NT2/D1 (cell line): Measurements from ENCODE around the gene NRXN3.

Experiments used
- SUZ12 ChIP-seq: IDR thresholded peaks from 2 replicates; pipeline ENCODE4 v1.6.1; 2011; ENCODE audit not compliant: insufficient read length, insufficient read depth; ENCODE audit errors: extremely low read depth
- YY1 ChIP-seq: IDR thresholded peaks from 2 replicates; pipeline ENCODE4 v1.6.1; 2011; ENCODE audit not compliant: insufficient read length, insufficient read depth
- ZNF274 ChIP-seq: IDR thresholded peaks from 2 replicates; pipeline ENCODE4 v1.6.1; 2011; ENCODE audit warnings: mild to moderate bottlenecking, low read depth, low read length

- no peak for TF ChIP-seq ZNF274
- no peak for TF ChIP-seq YY1
- TF ChIP-seq SUZ12, result no peak
Observed at GRCh38 chr14:78782551-78782950, 612.4 kb downstream of the NRXN3 start.
